ENCODE results near the gene MYO15B. TPM values are rescaled to one million over a fixed set of nuclear protein-coding genes. Genes with fewer than 3 reads are reported as not detected.
A peak's percentile ranks its signal among the peaks of the same experiment; 100 is the strongest.

The MYO15B gene
- total RNA-seq, 4 donors from 2014 or later: 64.9 to 209 (median 120) TPM

GRCh38 chr17:75632863-75633485 lies 45.4 kb downstream of the MYO15B start, which contains the start of gene SMIM5:
Gene SMIM5, plus strand, starts transcription at chr17:75633434. Its CDS starts 6,768 bp downstream, at chr17:75640202.
- peak within 1 kb of the TSS; percentile 90 to 97 (median 93) for H3K27ac ChIP-seq
- H3K27me3 ChIP-seq: no peaks in the 10 kb centered on the region
- WGBS, 2 donors: 10 to 25% methylated on average over 4 to 16 of the region's 19 CpGs
- intact Hi-C loops (cut with DNase I): loop anchor here (2.0 to 5.0 kb wide), 2 partner anchors 20 to 119 kb away; no protein-coding TSS in a partner anchor
- no peak within 1 kb of the TSS for H3K4me3 ChIP-seq (replicated peaks in 1 of 3)
- TF ChIP-seq, protein P1, sequence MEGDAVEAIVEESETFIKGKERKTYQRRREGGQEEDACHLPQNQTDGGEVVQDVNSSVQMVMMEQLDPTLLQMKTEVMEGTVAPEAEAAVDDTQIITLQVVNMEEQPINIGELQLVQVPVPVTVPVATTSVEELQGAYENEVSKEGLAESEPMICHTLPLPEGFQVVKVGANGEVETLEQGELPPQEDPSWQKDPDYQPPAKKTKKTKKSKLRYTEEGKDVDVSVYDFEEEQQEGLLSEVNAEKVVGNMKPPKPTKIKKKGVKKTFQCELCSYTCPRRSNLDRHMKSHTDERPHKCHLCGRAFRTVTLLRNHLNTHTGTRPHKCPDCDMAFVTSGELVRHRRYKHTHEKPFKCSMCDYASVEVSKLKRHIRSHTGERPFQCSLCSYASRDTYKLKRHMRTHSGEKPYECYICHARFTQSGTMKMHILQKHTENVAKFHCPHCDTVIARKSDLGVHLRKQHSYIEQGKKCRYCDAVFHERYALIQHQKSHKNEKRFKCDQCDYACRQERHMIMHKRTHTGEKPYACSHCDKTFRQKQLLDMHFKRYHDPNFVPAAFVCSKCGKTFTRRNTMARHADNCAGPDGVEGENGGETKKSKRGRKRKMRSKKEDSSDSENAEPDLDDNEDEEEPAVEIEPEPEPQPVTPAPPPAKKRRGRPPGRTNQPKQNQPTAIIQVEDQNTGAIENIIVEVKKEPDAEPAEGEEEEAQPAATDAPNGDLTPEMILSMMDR (IDR thresholded peaks at IDR 0.05): peak; percentile 81 to 97 (median 88)
- no peak for TF ChIP-seq POLR2A (IDR thresholded peaks at IDR 0.05)
- peaks cover 8 to 12% of the 10 kb centered on the region in 2 donors for H3K36me3 ChIP-seq
- H3K4me1 ChIP-seq: peaks cover 31 to 55% of the 10 kb centered on the region in 2 donors
- H3K9me3 ChIP-seq: no peaks in the 10 kb centered on the region
- DNase-seq: peak; percentile 87 to 88

DNA sequence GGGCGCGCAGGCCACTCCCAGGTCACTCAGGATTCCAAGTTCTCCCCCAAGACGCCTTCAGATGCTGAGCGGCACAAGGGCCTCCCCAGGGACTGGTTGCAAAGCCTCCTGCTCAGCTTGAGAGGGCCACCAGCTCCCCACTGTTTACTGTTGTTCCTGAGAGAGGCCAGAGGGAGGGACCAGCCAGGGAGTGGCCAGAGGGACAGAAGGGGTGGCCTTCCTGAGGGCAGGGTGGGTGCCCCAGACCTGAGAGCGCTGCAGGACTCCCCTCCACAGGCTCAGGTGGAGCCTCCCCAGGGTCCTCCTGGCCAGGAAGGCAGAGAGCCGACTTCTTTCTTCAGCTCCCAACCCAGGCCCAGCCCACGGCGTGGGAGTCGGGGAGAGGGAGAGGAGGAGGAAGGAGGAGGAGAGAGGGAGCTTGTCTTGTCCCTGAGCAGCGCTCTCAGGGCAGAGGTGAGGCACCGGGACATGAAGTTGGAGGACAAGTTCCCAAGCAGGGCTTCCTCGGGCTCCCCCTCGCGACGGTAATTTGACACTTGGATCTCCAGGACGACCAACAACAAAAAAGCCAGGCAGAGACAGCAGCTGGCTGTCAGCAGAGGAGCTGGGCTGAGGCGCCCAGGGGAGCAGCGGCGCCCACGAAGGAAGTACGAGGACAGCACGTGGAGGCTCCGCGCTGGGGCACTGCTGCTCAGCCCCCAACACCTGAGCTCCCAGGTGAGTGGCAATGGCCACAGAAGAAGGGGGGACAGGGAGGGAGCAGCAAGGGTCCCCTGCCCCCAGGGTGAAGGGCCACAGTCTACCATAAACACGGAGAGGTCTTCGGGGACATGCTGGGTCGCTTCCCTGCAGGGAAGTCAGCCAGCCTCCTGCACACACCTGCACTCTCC lies 46.1 kb downstream of the MYO15B start:
- Histone ChIP-seq H3K4me1 (peaks cover 37 to 63% of the 10 kb centered on the region in 2 donors), H3K27me3 (no peaks in the 10 kb centered on the region), H3K9me3 (no peaks in the 10 kb centered on the region), H3K36me3 (peaks cover 8 to 9% of the 10 kb centered on the region in 2 donors), H3K4me3 (replicated peaks in 1 of 3) (no peak overlapping the region), H3K27ac (peak overlapping the region; percentile 90 to 97 (median 93))
- WGBS, 2 donors: 3 to 11% methylated on average over 21 to 25 of the region's 27 CpGs
- DNase-seq: peak; percentile 97 to 98
- peak in 1 of 2 donors; percentile 75 for TF ChIP-seq POLR2A (IDR thresholded peaks at IDR 0.05)
- TF ChIP-seq, protein P1 (IDR thresholded peaks at IDR 0.05): peak in 5 of 6 experiments; percentile 29 to 67 (median 53)
- intact Hi-C loops (cut with DNase I): loop anchor here (2.0 to 5.0 kb wide), 2 partner anchors 19 to 119 kb away; no protein-coding TSS in a partner anchor

- peaks cover 6 to 8% of the 10 kb centered on the region in 2 donors for H3K36me3 ChIP-seq
- no peaks in the 10 kb centered on the region for H3K27me3 ChIP-seq
- H3K9me3 ChIP-seq: no peaks in the 10 kb centered on the region
- H3K27ac ChIP-seq: peak overlapping the region; percentile 89 to 97 (median 90)
- TF ChIP-seq, protein P1 (IDR thresholded peaks at IDR 0.05): no peak
- TF ChIP-seq POLR2A (IDR thresholded peaks at IDR 0.05): no peak
- H3K4me1 ChIP-seq: peaks cover 43 to 69% of the 10 kb centered on the region in 2 donors
- WGBS, 2 donors: 79 to 100% methylated on average over 2 to 6 of the region's 9 CpGs
- intact Hi-C loops (cut with DNase I): loop anchor here (5.0 kb wide), 1 partner anchor 118 kb away; no protein-coding TSS in a partner anchor
- H3K4me3 ChIP-seq (replicated peaks in 1 of 3): no peak overlapping the region
- DNase-seq: no peak
These were observed 46.8 kb downstream of the MYO15B start for GRCh38 chr17:75634376-75634740.

DNA sequence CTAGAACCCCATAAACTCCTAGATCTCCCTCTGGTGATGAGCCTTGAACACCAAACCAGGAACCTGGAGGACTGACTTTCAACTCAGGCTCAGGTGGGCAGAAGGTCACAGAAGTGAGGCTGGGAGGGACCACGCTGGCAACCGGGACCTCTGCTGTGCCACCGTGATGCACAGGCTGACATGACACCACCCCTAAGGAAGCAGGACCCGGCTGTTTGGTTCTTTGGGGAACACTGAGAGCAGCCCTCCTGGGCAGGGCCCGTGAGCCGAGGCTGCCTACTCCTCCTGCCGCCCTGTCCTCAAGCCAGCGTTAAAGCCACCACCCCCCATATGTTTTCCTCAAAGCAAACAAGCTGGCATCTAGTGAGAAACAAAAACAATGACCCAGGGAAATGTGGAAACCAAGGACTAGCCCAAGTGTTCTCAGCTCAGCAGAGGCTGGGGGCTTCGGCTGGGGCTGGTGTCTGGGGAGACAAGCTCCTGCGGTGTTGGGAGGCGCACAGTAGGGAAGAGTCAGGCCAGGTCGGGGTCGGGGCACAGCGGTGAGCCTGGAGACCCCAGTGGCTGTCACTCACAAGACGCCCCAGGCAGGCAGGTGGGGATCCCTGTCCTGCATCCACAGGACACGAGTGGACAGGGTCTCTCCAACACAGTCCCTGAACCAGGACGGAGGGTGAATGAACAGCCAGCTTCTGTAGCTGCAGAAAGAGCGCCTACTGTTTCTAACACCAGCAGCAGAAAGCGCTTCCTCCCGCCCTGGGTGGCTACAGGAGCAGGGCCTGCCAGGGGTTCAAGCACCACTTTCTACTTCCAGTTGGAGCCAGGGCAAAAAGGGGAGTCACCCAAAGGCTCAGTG lies 47.4 kb downstream of the MYO15B start:
- DNase-seq: peak in 1 of 2 donors; percentile 47
- Histone ChIP-seq H3K36me3 (peaks cover 5% of the 10 kb centered on the region in 2 donors), H3K27ac (peak overlapping the region; percentile 89 to 97 (median 90)), H3K27me3 (no peaks in the 10 kb centered on the region), H3K4me3 (replicated peaks in 1 of 3) (no peak overlapping the region), H3K4me1 (peaks cover 48 to 74% of the 10 kb centered on the region in 2 donors), H3K9me3 (no peaks in the 10 kb centered on the region)
- WGBS, 2 donors: 80 to 91% methylated on average over 14 to 20 of the region's 20 CpGs
- intact Hi-C loops (cut with DNase I): loop anchor here (5.0 kb wide), 1 partner anchor 117 kb away; no protein-coding TSS in a partner anchor
- no peak for TF ChIP-seq POLR2A (IDR thresholded peaks at IDR 0.05)
- TF ChIP-seq, protein P1 (IDR thresholded peaks at IDR 0.05): no peak
